Neural cell (in vitro differentiated cells): ENCODE results near the gene DHCR24. TPM values are rescaled to one million over a fixed set of nuclear protein-coding genes. Genes with fewer than 3 reads are reported as not detected.

Experiments
- H2AFZ ChIP-seq: fragments of 200-600, 300-800 bp; sonication (generic), shearing (Covaris generic); 2 replicates; pipeline ENCODE4 v1.6.0; 2014; ENCODE audit warnings: low read depth, mild to moderate bottlenecking, antibody characterized with exemption, low read length, moderate library complexity
- H3F3A ChIP-seq: fragments of 200-600 bp; shearing (Covaris generic); 2 replicates; pipeline ENCODE4 v1.6.1; 2016; ENCODE audit warnings: mild to moderate bottlenecking, moderate library complexity, mixed read lengths, antibody characterized with exemption, low read length; ENCODE audit not compliant: insufficient read depth, poor library complexity, severe bottlenecking
- H3K27ac ChIP-seq: fragments of 200-600, 300-800 bp; sonication (generic), shearing (Covaris generic); 2 replicates; pipeline ENCODE4 v1.5.1; 2014; ENCODE audit warnings: mild to moderate bottlenecking, low read length, moderate library complexity
- H3K27me3 ChIP-seq: fragments of 300-800, 200-600 bp; sonication (generic), shearing (Covaris generic); 2 replicates; pipeline ENCODE4 v1.6.0; 2014; ENCODE audit warnings: mild to moderate bottlenecking, low read depth, low read length, moderate library complexity; ENCODE audit not compliant: insufficient read depth
- H3K36me3 ChIP-seq: fragments of 300-800, 200-600 bp; sonication (generic), shearing (Covaris generic); 2 replicates; pipeline ENCODE4 v1.5.1; 2014; ENCODE audit warnings: mild to moderate bottlenecking, antibody characterized with exemption, low read length, moderate library complexity; ENCODE audit not compliant: insufficient read depth
- H3K4me2 ChIP-seq: fragments of 300-800, 200-600 bp; sonication (generic), shearing (Covaris generic); 2 replicates; pipeline ENCODE4 v1.6.0; 2014; ENCODE audit warnings: mild to moderate bottlenecking, low read length
- H3K4me3 ChIP-seq: fragments of 300-800, 200-600 bp; sonication (generic), shearing (Covaris generic); 2 replicates; pipeline ENCODE4 v1.5.1; 2014; ENCODE audit warnings: mild to moderate bottlenecking, low read length, moderate library complexity
- H3K79me2 ChIP-seq: fragments of 200-600 bp; shearing (Covaris generic); replicated peaks from 2 replicates; pipeline ENCODE4 v1.6.0; 2014; ENCODE audit warnings: mild to moderate bottlenecking, low read length, moderate library complexity; ENCODE audit not compliant: insufficient read depth
- H3K9ac ChIP-seq: fragments of 300-800, 200-600 bp; sonication (generic), shearing (Covaris generic); 2 replicates; pipeline ENCODE4 v1.6.1; 2016; ENCODE audit warnings: mild to moderate bottlenecking, low read length, mixed read lengths
- H3K9me2 ChIP-seq: fragments of 200-600 bp; shearing (Covaris generic); 2 replicates; pipeline ENCODE4 v1.6.1; 2016; ENCODE audit warnings: mild to moderate bottlenecking, low read length, mixed read lengths; ENCODE audit not compliant: insufficient read depth
- H3K9me3 ChIP-seq: fragments of 200-600, 300-800 bp; sonication (generic), shearing (Covaris generic); 2 replicates; pipeline ENCODE4 v1.6.1; 2016; ENCODE audit warnings: mild to moderate bottlenecking, mixed run types, low read length, moderate library complexity, mixed read lengths
- H4K20me1 ChIP-seq: fragments of 200-600 bp; shearing (Covaris generic); 2 replicates; pipeline ENCODE4 v1.6.1; 2016; ENCODE audit warnings: mild to moderate bottlenecking, mixed run types; ENCODE audit not compliant: insufficient read depth
- EP300 ChIP-seq: fragments of 450-650 bp; conservative IDR thresholded peaks from 2 replicates; pipeline ENCODE4 v1.6.1; 2014; ENCODE audit warnings: antibody characterized with exemption, mild to moderate bottlenecking, moderate library complexity; ENCODE audit not compliant: poor library complexity, severe bottlenecking
- EZH2 ChIP-seq: fragments of 200-600, 300-800 bp; shearing (Covaris generic), sonication (generic); IDR thresholded peaks from 2 replicates; pipeline ENCODE4 v1.6.1; 2014; ENCODE audit warnings: antibody characterized with exemption, low read length, borderline replicate concordance, mild to moderate bottlenecking; ENCODE audit not compliant: insufficient read depth, poor library complexity, severe bottlenecking
- MXI1 ChIP-seq: fragments of 450-650 bp; conservative IDR thresholded peaks from 2 replicates; pipeline ENCODE4 v1.6.1; 2014; ENCODE audit warnings: antibody characterized with exemption, mild to moderate bottlenecking; ENCODE audit not compliant: poor library complexity, severe bottlenecking
- POLR2AphosphoS5 ChIP-seq: IDR thresholded peaks from 2 replicates; pipeline ENCODE4 v1.6.1; 2012
- RAD21 ChIP-seq: fragments of 450-650 bp; conservative IDR thresholded peaks from 2 replicates; pipeline ENCODE4 v1.6.1; 2014; ENCODE audit warnings: antibody characterized with exemption, mild to moderate bottlenecking, moderate library complexity
- SMC3 ChIP-seq: fragments of 450-650 bp; conservative IDR thresholded peaks from 2 replicates; pipeline ENCODE4 v1.6.1; 2014; ENCODE audit warnings: antibody characterized with exemption, mild to moderate bottlenecking, moderate library complexity; ENCODE audit not compliant: poor library complexity
- TAF1 ChIP-seq: IDR thresholded peaks from 2 replicates; pipeline ENCODE4 v1.6.1; 2012; ENCODE audit warnings: low read depth
- polyA plus RNA-seq: library from polyadenylated mRNA; depleted of rRNA; stranded (reverse); fragments of >200 nt; gene quantifications from 2 replicates; pipeline ENCODE4 v1.2.3, GENCODE V29; 2014
- TF ChIP-seq, protein P1 (sequence below): IDR thresholded peaks from 2 replicates; pipeline ENCODE4 v1.6.1; 2012; ENCODE audit warnings: borderline replicate concordance
- TF ChIP-seq, protein P2 (sequence below): fragments of 450-650 bp; IDR thresholded peaks from 2 replicates; pipeline ENCODE4 v1.5.1; 2014; ENCODE audit warnings: antibody characterized with exemption, mild to moderate bottlenecking, moderate library complexity; ENCODE audit not compliant: poor library complexity, severe bottlenecking

DHCR24 gene
- polyA plus RNA-seq, 1 donor from 2014 or later = 91.3 TPM

DNA sequence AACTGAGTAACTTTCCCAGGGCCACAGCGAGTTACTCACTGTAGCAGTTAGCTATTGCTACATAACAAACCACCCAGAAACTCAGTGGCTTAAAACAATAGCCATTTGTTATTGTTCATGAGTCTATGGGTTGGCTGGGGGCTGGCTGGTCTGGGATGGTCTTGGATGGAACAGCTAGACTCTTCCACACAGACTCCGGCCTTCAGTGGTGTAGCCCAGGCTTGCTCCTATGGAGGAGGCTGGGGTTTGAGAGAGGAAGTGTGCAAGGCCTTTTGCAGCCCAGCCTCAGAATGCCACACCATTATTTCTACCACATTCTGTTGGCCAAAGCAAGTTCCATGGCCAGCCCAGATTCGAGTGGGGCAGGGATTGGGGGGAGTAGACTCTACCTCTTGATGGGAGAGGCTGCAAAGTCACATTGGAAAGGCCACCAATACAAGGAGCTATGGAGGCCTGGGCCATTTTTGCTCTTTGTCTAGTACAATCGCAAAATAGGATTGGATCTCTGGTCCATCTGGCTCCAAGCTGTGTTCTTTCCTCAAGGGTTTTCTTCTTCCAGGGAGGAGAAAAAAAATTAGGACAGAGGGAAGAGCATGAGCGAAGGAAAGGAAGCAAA lies 48.3 kb downstream of the DHCR24 start:
- TF ChIP-seq, protein P1, sequence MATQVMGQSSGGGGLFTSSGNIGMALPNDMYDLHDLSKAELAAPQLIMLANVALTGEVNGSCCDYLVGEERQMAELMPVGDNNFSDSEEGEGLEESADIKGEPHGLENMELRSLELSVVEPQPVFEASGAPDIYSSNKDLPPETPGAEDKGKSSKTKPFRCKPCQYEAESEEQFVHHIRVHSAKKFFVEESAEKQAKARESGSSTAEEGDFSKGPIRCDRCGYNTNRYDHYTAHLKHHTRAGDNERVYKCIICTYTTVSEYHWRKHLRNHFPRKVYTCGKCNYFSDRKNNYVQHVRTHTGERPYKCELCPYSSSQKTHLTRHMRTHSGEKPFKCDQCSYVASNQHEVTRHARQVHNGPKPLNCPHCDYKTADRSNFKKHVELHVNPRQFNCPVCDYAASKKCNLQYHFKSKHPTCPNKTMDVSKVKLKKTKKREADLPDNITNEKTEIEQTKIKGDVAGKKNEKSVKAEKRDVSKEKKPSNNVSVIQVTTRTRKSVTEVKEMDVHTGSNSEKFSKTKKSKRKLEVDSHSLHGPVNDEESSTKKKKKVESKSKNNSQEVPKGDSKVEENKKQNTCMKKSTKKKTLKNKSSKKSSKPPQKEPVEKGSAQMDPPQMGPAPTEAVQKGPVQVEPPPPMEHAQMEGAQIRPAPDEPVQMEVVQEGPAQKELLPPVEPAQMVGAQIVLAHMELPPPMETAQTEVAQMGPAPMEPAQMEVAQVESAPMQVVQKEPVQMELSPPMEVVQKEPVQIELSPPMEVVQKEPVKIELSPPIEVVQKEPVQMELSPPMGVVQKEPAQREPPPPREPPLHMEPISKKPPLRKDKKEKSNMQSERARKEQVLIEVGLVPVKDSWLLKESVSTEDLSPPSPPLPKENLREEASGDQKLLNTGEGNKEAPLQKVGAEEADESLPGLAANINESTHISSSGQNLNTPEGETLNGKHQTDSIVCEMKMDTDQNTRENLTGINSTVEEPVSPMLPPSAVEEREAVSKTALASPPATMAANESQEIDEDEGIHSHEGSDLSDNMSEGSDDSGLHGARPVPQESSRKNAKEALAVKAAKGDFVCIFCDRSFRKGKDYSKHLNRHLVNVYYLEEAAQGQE = no peak
- TF ChIP-seq EZH2 (no peak), RAD21 (no peak), TAF1 (no peak), POLR2AphosphoS5 (no peak), SMC3 (no peak), EP300 (no peak), MXI1 (no peak)
- TF ChIP-seq, protein P2, sequence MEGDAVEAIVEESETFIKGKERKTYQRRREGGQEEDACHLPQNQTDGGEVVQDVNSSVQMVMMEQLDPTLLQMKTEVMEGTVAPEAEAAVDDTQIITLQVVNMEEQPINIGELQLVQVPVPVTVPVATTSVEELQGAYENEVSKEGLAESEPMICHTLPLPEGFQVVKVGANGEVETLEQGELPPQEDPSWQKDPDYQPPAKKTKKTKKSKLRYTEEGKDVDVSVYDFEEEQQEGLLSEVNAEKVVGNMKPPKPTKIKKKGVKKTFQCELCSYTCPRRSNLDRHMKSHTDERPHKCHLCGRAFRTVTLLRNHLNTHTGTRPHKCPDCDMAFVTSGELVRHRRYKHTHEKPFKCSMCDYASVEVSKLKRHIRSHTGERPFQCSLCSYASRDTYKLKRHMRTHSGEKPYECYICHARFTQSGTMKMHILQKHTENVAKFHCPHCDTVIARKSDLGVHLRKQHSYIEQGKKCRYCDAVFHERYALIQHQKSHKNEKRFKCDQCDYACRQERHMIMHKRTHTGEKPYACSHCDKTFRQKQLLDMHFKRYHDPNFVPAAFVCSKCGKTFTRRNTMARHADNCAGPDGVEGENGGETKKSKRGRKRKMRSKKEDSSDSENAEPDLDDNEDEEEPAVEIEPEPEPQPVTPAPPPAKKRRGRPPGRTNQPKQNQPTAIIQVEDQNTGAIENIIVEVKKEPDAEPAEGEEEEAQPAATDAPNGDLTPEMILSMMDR = no peak
- H4K20me1 ChIP-seq = no peaks in the 10 kb centered on the region
- H3F3A ChIP-seq = no peaks in the 10 kb centered on the region
- no peak overlapping the region for H3K4me2 ChIP-seq
- H3K4me3 ChIP-seq = no peak overlapping the region
- no peaks in the 10 kb centered on the region for H3K9me2 ChIP-seq
- H3K9ac ChIP-seq = no peak overlapping the region
- no peaks in the 10 kb centered on the region for H3K9me3 ChIP-seq
- H3K79me2 ChIP-seq = no peaks in the 10 kb centered on the region
- no peaks in the 10 kb centered on the region for H3K36me3 ChIP-seq
- no peak overlapping the region for H3K27ac ChIP-seq
- H3K27me3 ChIP-seq = no peaks in the 10 kb centered on the region
- H2AFZ ChIP-seq = no peak overlapping the region

DNA sequence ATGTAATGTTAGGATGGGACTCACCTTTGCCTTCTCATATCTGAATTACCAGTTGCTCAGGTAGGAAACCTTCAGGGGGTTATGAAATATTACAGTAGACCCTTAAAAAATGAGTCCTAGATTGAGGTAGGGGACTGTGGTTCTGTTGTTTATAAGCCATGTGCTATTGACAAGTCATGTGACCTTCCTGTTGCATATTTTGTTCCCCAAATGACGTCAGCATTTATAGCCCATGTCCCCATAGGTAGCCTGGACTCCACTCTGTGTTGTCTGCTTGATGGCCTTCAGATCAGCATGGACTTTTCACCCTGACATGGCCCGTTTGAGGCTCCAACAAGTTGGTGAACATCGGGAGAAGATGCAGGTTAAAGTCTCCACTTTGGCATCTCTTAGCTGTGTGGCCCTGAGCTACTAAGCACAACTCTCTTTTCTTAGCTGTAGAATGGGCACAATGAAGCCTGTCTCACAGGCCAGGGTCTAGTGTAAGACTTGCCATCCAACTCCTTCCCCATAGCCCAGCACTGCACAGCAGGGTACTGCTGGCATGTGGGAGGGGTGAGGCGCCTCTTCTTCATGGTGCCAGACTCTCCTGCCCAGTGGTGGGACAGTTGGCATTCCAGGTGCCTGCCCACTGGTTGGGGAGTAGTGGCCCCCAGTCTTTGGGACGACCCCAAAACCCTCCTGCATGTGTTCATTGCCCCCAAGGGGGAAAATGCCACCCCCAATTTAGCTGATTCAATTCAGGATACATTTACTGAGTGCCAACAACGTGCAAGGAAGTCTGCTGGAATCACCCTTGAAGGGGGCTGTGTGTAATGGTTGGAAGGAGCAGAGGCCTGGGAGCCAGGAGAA lies 49.8 kb downstream of the DHCR24 start:
- TF ChIP-seq EP300 (no peak), POLR2AphosphoS5 (no peak), MXI1 (no peak), RAD21 (no peak), SMC3 (no peak), EZH2 (no peak), TAF1 (no peak)
- TF ChIP-seq, protein P1 = no peak
- TF ChIP-seq, protein P2 = no peak
- Histone ChIP-seq H3K4me3 (no peak overlapping the region), H3K27ac (no peak overlapping the region), H3F3A (no peaks in the 10 kb centered on the region), H2AFZ (no peak overlapping the region), H3K36me3 (no peaks in the 10 kb centered on the region), H3K9me3 (no peaks in the 10 kb centered on the region), H3K79me2 (no peaks in the 10 kb centered on the region), H3K9me2 (no peaks in the 10 kb centered on the region), H4K20me1 (no peaks in the 10 kb centered on the region), H3K9ac (no peak overlapping the region), H3K27me3 (no peaks in the 10 kb centered on the region), H3K4me2 (no peak overlapping the region)
